NB4 (cell line): ENCODE results near the gene MKS1.
A peak's percentile ranks its signal among the peaks of the same experiment; 100 is the strongest.

Source experiments
- DNase-seq: peaks from one replicate; pipeline ENCODE4 v3.0.0; 2010; ENCODE audit warnings: low read depth
- H3K4me3 ChIP-seq: one replicate; pipeline ENCODE4 v1.5.1; 2011; ENCODE audit warnings: mild to moderate bottlenecking, low read depth, low read length, moderate library complexity
- CTCF ChIP-seq: IDR thresholded peaks from one replicate; pipeline ENCODE4 v1.5.1; 2012; ENCODE audit warnings: low read depth, low read length
- MYC ChIP-seq: IDR thresholded peaks from 2 replicates; pipeline ENCODE4 v1.6.1; 2011; ENCODE audit warnings: low read depth, low read length
- POLR2A ChIP-seq: IDR thresholded peaks from 2 replicates; pipeline ENCODE4 v1.6.1; 2011; ENCODE audit warnings: mild to moderate bottlenecking; ENCODE audit not compliant: insufficient read length; ENCODE audit errors: extremely low read depth
- TF ChIP-seq, protein P1 (sequence below): IDR thresholded peaks from 2 replicates; pipeline ENCODE4 v1.6.1; 2011; ENCODE audit warnings: low read depth, low read length

Gene MKS1

DNA sequence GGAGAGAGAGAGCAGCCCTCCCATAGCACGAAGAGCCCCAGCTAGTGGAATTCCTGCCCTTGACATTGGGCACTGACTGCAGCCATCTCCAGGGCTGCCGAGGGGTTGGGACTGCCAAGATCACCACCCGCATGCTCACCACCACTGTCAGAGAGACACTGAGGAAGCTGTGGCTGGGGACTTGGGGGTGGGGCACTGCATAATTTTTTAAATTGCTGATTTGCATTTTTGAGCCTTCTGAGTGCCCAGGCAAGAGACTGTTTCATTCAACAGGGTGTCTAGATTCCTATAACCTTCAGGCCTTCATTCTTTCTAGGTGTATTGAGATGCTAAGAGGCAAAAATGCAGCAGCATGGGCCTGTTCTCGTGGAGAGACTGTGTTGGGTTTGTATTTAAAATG, 35.5 kb downstream of the MKS1 start:
- H3K4me3 ChIP-seq: no peak overlapping the region
- DNase-seq: no peak
- TF ChIP-seq MYC: no peak
- TF ChIP-seq CTCF: no peak
- TF ChIP-seq POLR2A: no peak
- TF ChIP-seq, protein P1, sequence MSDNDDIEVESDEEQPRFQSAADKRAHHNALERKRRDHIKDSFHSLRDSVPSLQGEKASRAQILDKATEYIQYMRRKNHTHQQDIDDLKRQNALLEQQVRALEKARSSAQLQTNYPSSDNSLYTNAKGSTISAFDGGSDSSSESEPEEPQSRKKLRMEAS: no peak

- TF ChIP-seq, protein P1: no peak
- no peak for TF ChIP-seq CTCF
- TF ChIP-seq MYC: no peak
- TF ChIP-seq POLR2A: no peak
- no peak for DNase-seq
These were observed 37.3 kb downstream of the MKS1 start for GRCh38 chr17:58181796-58182195.

DNA sequence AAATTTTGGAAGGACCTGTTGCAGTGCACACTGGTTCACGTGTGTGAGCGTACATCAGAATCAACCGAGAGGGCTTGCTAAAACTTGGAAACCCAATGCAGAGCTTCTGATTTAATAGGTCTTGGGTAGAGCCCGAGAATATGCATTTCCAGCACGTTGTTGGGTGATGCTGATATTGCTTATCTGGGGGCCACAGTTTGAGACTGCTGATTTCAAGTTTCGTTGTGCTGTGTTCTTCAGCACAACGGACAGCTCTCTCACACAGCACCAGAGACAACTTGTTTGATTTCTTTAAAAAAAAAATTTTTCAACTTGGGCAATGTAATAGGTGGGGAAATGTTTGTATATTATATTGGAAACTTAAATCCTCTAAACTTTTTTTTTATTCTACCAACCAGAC, 42.9 kb downstream of the MKS1 start:
- DNase-seq: peak; percentile 35

More at GRCh38 chr17:58181796-58182195, 37.3 kb downstream of the MKS1 start:
- H3K4me3 ChIP-seq: no peak overlapping the region

GRCh38 chr17:58174871-58175270, 44.2 kb downstream of the MKS1 start:
- no peak for DNase-seq
- no peak for TF ChIP-seq MYC
- no peak for TF ChIP-seq POLR2A
- TF ChIP-seq CTCF: no peak
- H3K4me3 ChIP-seq: no peak overlapping the region

More for the DNA sequence above, 42.9 kb downstream of the MKS1 start:
- no peak overlapping the region for H3K4me3 ChIP-seq
- TF ChIP-seq CTCF: no peak
- TF ChIP-seq, protein P1: no peak
- TF ChIP-seq MYC: no peak
- no peak for TF ChIP-seq POLR2A

GRCh38 chr17:58172369-58173071, 46.5 kb downstream of the MKS1 start:
- TF ChIP-seq CTCF (peak; percentile 49), MYC (no peak)
- TF ChIP-seq, protein P1: peak; percentile 29; the same call in 1 of the 2 replicates
- peak; percentile 55 for DNase-seq
- no peak overlapping the region for H3K4me3 ChIP-seq
